OCI-LY1 (cell line): ENCODE measurements around the gene DUSP16.

Experiments
- CTCF ChIP-seq: fragments of 200-600 bp; sonication (generic), shearing (Covaris generic); IDR thresholded peaks from 2 replicates; pipeline ENCODE4 v1.5.1; 2017; ENCODE audit warnings: mild to moderate bottlenecking, antibody characterized with exemption, low read length, moderate library complexity, mixed read lengths
- EZH2 ChIP-seq: fragments of 200-600 bp; sonication (generic), shearing (Covaris generic); IDR thresholded peaks from 2 replicates; pipeline ENCODE4 v1.8.0; 2017; ENCODE audit warnings: borderline replicate concordance, mixed run types, mild to moderate bottlenecking, antibody characterized with exemption, low read length, moderate library complexity, mixed read lengths

GRCh38 chr12:12572659-12573058 lies 10.0 kb upstream of the DUSP16 start:
- TF ChIP-seq CTCF (no peak), EZH2 (no peak)
